HG03354 (cell line): ENCODE results near the gene RBPJ.
"Not testable (repeated sequence)": the region's sequence is repeated elsewhere in the genome, so short reads cannot be mapped to it uniquely, and the experiment has no call there.

Experiments
- ATAC-seq: cut with Tn5 transposase; IDR thresholded peaks from one replicate; pipeline ENCODE4 v1.9.1; 2021; ENCODE audit warnings: mild to moderate bottlenecking; ENCODE audit not compliant: unreplicated experiment, poor library complexity, severe bottlenecking

The RBPJ gene

DNA sequence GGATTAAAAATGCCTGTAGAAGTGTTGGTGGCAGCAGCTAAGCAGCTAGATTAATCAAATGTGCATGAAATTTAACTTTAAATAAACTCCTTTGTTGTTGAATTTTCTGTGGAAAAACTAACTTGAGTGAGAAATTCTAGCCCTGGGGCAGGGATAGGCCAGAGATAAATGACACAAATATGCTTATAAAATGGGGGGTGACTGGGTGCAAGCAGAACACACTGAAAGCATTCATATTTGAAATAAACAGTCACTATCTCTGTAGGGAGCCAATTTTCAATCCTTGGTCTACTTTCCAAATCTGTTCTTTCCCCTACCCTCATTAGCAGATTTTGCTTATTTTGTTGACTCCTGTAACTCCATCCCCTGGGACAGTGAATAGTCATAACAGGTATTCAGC lies 47.9 kb downstream of the RBPJ start:
- no peak for ATAC-seq

DNA sequence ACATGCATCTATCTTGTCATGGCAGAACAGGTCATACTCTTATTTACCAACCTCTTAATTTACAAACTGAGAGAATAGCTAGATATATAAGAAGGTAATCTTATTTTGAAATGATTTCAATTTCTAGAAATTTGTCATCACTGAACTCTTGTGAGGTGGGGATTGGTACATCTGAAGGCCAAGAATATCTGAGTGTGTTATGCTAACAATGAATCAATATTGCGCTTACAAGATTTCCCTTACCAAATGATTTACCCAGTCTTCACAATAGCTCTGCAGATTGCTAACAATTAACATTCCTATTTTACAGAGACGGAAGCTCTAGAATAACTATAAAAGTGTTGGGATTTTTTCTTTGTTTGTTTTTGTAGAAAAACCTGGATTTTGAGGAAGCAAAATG lies 48.3 kb downstream of the RBPJ start:
- no peak for ATAC-seq

DNA sequence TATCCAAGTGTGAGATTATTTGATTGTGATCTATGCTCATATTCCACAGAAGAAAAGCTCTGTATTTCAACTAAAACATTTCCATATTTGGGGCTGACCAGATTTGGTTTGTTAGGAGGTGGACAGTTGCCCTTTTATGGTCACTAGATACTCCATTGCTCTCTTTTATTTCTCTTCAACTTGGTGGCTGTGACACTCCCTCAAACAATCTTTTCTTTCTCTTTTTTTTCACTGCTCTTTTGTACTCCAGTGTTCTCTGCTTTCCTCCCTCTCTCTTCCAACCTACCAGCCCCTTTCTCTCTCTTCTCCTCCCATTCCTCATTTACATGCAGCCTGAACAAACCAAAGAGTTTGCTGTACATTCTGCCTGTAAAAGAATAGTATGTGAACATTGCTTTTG lies 48.8 kb downstream of the RBPJ start:
- ATAC-seq: no peak

DNA sequence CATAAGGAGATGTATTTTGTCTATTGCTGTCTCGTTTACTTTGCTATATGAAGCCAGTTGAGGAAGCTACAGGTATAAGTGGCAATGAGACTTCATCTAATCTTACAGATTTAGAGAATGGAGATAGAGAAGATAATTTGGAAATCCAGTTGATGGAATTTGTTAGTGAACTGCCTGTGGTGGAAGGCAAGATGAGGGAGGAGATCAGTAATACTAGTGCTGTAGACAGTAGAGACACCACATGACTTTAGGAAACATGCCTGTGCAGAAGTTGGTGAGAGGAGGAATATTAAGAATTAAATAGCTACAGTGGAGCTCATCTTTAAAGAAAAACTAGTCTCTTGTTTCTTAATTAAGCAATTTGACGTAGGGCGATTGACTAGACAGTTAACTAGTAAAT lies 51.3 kb downstream of the RBPJ start:
- no peak for ATAC-seq

DNA sequence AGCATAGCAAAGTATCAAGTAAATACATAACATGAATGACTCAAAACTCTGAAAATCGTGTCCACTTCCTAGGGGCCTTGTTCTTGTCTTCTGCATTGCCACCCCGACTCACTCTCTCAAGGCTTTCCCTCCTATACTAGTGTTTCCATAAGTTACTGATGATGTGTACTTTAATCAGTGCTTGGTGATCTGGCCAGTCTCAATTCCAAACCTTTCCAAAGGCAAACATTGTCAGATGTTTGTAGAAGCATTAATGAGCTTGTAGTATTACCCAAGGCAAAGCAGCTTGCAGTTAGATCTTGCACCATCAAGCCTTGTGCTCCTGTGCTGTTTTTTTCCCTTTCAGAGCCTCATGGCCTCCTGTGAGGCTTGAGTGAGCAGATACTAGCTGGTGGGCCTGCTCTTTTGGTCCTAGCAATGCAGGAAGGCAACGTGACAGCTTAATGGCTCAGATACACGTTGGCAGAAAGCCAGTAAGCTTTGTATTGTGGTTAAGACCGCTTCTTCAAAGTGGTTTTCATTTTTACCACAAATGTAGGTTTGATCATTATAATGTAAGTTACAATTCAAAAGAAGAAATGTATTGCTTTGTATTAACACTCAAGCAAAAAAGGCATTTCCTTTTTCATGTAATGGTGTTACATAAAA lies 51.8 kb downstream of the RBPJ start:
- ATAC-seq: peak; percentile 82

DNA sequence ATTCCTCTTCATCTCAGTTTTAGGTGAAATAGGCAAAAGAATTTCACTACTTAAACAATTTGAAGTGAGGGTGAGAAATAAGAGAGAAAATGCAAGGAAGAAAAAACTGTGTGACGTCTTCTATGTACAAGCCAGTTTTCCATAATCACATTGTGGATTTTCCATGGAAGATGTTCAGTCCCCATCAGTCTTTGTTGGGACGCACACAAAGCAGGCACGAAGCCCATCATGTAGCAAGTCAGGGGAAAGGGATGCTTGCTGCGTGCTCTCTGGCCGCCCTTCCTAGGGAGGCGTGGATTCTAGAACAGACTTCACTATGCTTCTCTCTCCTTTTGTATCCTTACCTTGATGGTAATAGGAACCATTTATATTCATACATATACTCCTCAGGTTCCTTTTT lies 54.7 kb downstream of the RBPJ start:
- no peak for ATAC-seq

DNA sequence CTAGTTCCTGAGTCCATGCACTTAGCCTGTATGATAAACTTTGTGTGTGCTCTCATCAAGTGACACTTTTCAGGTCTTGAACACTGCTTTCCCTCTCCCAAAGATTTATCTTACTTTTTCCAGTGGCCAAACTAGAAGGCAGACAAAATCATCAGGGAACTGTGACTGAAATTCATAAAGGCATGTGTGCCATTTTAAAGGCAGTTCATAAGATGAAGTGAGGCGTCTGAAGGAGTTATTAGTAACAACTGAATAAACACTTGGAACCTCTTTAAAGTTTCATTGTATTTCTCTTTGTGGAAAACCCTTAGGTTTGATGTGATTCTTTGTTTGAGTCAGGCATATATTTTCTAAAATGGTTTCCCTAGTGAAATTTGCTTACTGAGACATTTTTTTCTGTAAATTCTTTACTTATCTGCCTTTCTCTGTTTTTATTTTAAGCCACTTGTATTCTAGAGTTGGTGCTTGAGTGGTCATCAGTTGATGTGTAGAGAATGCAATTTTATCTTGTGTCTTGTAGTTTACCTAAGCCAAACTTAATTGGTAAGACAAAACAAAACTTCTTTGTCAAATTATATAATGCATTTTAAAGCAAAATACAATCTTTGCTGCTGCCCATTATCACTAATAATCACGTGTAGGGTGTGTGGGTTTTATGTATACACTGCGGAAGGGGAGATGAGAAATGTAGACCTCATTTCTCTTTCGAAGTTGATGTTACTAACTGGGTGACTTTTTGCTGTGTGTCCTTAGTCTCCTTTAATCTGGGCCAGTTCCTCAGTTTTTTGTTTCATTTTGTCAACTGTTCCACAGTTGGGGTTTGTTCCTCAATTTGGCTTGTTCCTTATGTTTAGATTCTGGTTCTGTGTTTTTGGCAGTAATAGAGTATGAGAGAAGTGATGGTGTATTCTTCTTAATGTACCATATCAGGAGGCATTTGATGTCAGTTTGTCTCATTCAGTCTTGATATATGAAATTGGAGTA lies 56.8 kb downstream of the RBPJ start:
- ATAC-seq: no peak

DNA sequence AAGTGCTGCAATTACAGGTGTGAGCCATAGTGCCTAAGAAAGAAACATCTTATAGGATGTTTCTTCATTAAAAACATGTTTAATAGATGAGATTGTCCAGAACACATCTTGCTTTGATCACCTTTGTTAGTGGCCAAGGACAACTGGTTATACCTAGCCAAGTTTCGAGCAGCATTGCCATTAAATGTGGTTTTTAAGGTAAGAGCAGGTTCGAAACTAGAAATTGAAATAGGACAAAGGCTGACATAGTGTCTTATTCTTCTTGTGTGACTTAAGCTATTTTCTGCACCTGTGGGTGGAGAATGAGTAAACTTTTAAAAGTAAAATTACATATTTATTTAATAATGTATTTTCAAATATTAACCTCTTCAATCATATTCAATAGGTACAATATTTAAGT lies 59.0 kb downstream of the RBPJ start:
- ATAC-seq: no peak

DNA sequence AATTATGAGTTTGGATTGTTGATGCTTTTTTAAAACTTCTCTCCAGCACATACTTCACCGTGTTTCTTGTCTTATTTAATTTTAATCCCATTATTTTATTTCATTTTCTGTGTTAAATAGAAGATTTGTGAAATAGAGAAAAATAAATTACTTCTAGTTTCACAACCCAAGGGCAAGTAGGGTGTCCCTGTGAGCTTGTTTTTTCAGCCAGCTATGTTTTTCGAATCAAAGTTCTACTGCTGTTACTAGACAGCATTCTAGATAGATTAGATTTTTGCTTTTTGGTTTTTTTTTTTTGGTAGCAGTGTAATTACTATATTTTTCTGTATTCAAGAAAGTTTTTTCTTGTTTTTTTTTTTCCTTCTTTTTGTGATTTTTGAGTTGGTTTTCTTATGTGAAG lies 59.9 kb downstream of the RBPJ start:
- ATAC-seq: no peak

DNA sequence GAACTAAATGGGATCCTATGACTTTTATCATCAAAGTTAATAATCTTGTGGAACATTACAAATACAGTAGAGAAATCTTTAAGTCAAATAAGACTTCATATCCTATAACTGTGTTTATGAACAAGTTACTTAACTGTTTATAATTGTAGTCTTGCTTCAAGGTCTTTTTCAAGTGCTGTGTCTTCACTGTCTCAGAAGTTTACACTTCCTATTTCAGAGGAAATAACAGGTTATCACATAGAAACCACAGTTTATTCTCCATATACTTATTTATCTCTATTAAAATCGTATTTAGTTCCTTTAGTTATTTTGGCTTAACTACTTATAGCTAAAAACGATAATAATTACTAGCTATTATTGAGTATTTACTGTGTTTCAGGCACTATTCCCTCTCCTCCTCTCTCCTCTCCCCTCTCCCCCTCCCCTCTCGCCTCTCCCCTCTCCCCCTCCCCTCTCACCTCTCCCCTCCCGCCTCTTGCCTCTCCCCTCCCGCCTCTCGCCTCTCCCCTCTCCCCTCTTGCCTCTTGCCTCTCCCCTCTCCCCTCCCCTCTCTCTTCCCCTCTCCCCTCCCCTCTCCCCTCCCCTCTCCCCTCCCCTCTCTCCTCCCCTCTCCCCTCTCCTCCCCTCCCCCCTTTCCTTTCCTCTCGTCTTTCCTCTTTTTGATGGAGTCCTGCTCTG lies 63.7 kb downstream of the RBPJ start:
- no peak for ATAC-seq

DNA sequence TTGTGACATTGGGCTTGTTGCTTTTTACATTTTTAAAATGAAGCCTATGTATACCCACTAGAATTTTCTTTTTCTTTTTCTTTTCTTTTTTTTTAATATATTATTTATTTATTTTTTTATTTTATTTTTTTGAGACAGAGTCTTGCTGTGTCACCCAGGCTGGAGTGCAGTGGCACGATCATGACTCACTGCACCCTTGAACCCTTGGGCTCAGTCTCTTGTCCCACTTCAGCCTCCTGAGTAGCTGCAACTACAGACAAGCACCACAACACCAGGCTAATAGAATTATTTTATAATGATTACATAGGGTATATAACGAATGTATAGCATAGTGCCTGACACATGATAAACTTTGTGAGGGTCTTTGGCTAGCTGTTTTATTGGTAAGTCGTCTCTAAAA lies 64.9 kb downstream of the RBPJ start:
- ATAC-seq: no peak

DNA sequence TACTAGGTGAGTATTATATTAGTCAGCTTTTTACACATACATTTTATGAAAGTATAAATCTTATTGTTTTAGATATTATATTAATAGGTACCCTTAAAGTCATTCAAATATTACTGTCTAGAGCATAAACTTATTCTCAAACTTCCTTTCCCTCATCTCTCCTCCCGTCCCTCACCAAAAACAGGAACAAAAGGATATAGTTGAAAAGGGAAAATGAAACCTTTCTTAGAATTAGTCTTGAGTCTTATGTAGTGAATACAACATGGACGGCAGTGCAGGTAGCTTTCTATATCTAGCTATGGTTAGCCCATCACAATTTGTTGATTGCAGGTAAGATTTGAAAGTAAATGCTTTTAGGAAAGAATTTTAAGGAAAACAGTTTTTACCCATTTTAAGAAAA lies 65.6 kb downstream of the RBPJ start:
- ATAC-seq: no peak

DNA sequence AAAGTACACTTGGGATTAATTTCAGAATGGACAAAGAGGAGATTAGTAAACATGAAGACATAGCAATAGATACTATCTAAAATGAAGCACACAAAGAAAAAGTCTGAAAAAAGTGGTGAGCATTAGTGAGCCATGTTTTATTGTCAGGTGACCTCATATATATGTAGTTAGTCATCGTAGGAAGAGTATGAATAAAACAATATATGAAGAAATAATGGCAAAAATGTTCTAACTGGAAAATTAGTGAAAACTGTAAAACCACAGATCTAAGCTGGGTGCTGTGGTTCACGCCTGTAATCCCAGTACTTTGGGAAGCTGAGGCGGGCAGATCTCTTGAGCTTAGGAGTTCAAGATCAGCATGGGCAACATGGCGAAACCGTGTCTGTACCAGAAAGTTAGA lies 67.9 kb downstream of the RBPJ start:
- ATAC-seq: no peak

DNA sequence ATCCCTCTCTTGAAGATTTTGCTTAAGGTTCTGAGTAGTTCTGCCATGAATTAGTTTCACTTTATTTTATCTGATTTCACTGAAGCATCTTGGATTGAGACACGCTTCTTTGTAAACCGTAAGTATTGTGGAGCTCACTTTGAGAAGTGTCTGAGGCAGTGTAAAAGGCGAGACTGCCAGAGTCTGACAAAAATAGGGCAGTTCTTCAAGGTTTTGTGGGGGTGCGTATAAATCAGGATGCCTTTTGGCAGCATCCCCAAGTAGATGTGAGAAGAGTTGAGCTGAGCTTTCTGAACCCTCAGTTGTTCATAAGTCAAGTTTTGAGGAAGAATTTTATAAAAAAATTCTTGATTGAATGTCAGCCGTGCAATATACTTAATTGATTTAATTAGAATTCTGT lies 76.3 kb downstream of the RBPJ start:
- ATAC-seq: no peak

DNA sequence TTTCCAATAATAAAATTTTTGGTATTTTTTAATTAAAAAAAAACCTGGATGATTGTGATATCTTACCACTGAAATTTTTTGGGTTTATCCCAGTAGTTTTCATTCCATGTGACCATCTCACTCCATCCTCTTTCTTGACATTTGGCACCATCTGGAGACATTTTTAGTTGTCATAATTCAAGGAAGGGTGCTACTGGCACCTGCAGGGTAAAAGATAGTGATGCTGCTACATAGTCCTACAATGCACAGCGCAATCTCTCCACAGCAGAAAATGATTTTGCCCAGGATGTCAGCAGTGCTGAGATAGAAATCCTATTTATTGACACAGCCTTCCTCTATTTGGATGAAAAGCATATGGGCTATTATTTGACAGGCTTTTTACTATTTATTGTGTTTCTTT lies 79.3 kb downstream of the RBPJ start:
- no peak for ATAC-seq

DNA sequence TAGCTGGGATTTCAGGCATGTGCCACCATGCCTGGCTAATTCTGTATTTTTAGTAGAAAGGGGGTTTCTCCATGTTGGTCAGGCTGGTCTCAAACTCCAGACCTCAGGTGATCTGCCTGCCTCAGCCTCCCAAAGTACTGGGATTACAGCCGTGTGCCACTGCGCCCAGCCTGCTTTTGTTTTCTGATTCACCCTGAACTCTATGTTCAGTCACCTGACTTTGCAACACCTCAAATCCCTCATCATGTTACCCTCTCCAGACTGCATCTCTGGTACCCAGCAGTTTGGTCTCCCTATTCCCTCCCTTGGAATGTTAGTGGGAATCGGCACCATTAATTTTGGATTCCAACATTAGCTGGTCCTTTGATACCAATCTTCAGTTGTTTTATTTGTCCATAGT lies 81.2 kb downstream of the RBPJ start:
- not testable (repeated sequence) for ATAC-seq

DNA sequence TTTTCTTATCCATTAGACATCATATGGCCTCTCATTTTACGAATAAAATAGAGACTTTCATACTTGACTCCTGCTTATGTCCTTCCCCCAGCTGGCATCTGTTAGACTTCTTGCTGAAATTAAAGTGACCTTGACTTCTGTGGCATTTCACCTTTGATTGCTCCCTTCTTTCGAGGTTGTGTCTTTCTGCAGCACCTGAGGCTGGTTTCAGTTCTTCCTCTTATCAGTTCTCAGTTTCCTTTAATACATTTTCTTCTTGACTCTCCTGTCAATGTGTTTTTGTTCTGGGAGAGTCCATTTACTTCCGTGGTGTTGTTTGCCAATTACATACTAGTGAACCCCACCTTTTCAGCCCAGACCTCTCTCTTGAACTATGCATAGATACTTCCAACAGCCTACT lies 81.6 kb downstream of the RBPJ start:
- ATAC-seq: peak; percentile 62

DNA sequence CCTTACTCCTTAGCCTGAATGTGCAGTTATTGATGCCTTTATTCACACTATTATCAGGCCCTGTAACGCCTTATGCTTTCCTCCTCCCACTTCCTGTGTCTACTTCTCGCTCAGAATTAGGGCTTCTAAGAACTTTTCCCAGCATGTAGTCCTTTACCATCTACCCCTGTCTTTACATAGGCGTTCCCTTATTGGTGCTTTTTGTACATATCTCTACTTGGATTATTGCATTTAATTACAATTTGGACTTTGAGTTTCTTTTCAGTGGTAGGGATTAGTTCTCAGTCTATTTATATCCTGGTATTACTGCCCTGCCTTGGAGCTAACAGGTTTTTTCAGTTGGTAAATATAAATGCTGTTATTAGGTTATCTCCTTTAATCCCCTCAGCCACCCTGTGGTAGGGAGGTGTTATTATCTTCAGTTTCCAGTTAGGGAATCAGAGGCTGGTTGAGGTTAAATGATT lies 84.0 kb downstream of the RBPJ start:
- ATAC-seq: no peak

DNA sequence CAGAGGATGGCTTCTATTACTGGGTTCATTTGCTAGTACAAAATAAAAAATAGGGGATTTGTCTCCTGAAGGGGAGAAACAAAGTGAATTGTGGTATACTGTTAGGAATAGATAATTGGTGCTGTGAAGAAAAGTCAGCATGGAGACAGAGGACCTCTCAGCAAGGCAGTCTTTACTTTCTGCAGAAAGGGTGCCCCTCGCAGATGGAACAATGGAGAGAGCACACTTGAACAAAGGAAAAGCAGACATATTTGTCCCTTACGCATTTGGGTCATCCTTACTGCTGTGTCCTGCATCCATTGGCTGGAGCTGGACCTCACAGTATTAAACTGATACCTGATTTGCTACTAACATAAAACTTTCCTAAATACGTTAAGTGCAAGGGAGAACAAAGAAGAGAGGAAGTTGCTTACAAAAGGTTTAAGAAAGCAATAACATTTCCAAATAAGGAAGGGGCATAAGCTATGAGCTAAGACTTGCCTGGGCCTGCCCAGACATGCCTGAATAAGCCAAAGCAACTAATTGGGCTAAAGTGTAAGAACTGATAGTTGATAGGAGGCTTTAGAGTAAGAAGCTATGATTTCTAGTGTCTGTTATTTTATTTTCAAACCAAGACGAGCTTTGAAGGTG lies 85.6 kb downstream of the RBPJ start:
- no peak for ATAC-seq

DNA sequence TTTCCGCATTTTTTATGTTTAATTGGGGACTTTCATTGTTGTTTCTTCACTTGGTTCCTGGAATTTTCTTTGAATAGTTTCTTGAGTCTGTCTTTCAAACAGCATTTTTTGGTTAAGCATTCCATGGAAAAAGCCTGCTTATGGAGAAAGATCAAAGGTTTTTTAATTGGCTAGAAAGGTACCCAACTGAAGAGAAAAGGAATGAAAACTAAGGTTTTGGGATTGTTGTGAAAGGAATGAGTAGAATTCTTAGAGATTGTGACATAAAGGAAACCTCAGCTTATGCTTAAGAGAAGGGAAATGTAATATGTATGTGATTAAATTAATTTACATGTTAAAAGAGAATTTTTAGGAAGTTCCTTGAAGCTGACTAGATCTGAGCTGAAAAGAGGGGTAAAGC lies 86.7 kb downstream of the RBPJ start:
- no peak for ATAC-seq
